ENCODE measurements around the gene ATE1. TPM values are rescaled to one million over a fixed set of nuclear protein-coding genes. Genes with fewer than 3 reads are reported as not detected.

Gene ATE1
- total RNA-seq, 1 experiment from 2014 or later = 23.8 TPM

GRCh38 chr10:121844537-121844936 is 83.3 kb downstream of the ATE1 start:
- ChIA-PET POLR2A (no interaction called here), CTCF (no interaction called here)
- Mint-ChIP-seq H3K4me1 (peaks cover 13% of the 10 kb centered on the region), H3K36me3 (peaks cover 31% of the 10 kb centered on the region), H3K27me3 (ENCODE audit: low read depth) (no peaks in the 10 kb centered on the region), H3K9me3 (peaks cover 22% of the 10 kb centered on the region), H3K27ac (no peak overlapping the region), H3K4me3 (no peak overlapping the region)
- no peak for TF ChIP-seq ZBTB43 (CRISPR knock-in tag; IDR thresholded peaks at IDR 0.05)
- TF ChIP-seq ZNF281 (CRISPR knock-in tag; IDR thresholded peaks at IDR 0.05) = no peak
- no peak for TF ChIP-seq HMGXB4 (CRISPR knock-in tag; IDR thresholded peaks at IDR 0.05)
- no peak for TF ChIP-seq ZNF532 (CRISPR knock-in tag; IDR thresholded peaks at IDR 0.05; ENCODE audit: borderline replicate concordance)
- no peak for TF ChIP-seq NFE2L1 (CRISPR knock-in tag; IDR thresholded peaks at IDR 0.05)
- TF ChIP-seq ZNF671 (CRISPR knock-in tag; IDR thresholded peaks at IDR 0.05) = no peak
- no peak for TF ChIP-seq CREB1 (CRISPR knock-in tag; IDR thresholded peaks at IDR 0.05)
- ATAC-seq (no peak), DNase-seq (ENCODE audit: low spot score) (no peak)

- H3K27me3 Mint-ChIP-seq (ENCODE audit: low read depth) = no peaks in the 10 kb centered on the region
- H3K4me3 Mint-ChIP-seq = no peak overlapping the region
- ATAC-seq = no peak
- H3K36me3 Mint-ChIP-seq = peaks cover 27% of the 10 kb centered on the region
- ChIA-PET CTCF (no interaction called here), POLR2A (no interaction called here)
- no peak for DNase-seq (ENCODE audit: low spot score)
- peaks cover 22% of the 10 kb centered on the region for H3K9me3 Mint-ChIP-seq
- peaks cover 16% of the 10 kb centered on the region for H3K4me1 Mint-ChIP-seq
- no peak overlapping the region for H3K27ac Mint-ChIP-seq
- TF ChIP-seq SOX15 (CRISPR knock-in tag; IDR thresholded peaks at IDR 0.05) = no peak
- TF ChIP-seq HMGXB4 (CRISPR knock-in tag; IDR thresholded peaks at IDR 0.05) = no peak
- no peak for TF ChIP-seq CDX4 (CRISPR knock-in tag; IDR thresholded peaks at IDR 0.05; ENCODE audit: borderline replicate concordance)
- no peak for TF ChIP-seq TEAD4 (CRISPR knock-in tag; IDR thresholded peaks at IDR 0.05)
- TF ChIP-seq E2F4 (CRISPR knock-in tag; IDR thresholded peaks at IDR 0.05; ENCODE audit: borderline replicate concordance, low read depth) = no peak
- no peak for TF ChIP-seq ZBTB43 (CRISPR knock-in tag; IDR thresholded peaks at IDR 0.05)
- no peak for TF ChIP-seq JAZF1 (CRISPR knock-in tag; IDR thresholded peaks at IDR 0.05)
- no peak for TF ChIP-seq FOXK1 (CRISPR knock-in tag; IDR thresholded peaks at IDR 0.05)
- no peak for TF ChIP-seq KAT7 (CRISPR knock-in tag; IDR thresholded peaks at IDR 0.05; ENCODE audit: borderline replicate concordance)
- TF ChIP-seq ATF6 (CRISPR knock-in tag; IDR thresholded peaks at IDR 0.05) = no peak
- no peak for TF ChIP-seq ZNF121 (CRISPR knock-in tag; IDR thresholded peaks at IDR 0.05)
- TF ChIP-seq GTF2I (CRISPR knock-in tag; conservative IDR thresholded peaks at IDR 0.05) = no peak
- TF ChIP-seq TEAD1 (CRISPR knock-in tag; IDR thresholded peaks at IDR 0.05) = no peak
Observed at GRCh38 chr10:121843379-121843778, 84.5 kb downstream of the ATE1 start.

All from WTC11 (cell line).